ENCODE data around the gene TMEM120B.
A peak's percentile ranks its signal among the peaks of the same experiment; 100 is the strongest.

TMEM120B gene

DNA sequence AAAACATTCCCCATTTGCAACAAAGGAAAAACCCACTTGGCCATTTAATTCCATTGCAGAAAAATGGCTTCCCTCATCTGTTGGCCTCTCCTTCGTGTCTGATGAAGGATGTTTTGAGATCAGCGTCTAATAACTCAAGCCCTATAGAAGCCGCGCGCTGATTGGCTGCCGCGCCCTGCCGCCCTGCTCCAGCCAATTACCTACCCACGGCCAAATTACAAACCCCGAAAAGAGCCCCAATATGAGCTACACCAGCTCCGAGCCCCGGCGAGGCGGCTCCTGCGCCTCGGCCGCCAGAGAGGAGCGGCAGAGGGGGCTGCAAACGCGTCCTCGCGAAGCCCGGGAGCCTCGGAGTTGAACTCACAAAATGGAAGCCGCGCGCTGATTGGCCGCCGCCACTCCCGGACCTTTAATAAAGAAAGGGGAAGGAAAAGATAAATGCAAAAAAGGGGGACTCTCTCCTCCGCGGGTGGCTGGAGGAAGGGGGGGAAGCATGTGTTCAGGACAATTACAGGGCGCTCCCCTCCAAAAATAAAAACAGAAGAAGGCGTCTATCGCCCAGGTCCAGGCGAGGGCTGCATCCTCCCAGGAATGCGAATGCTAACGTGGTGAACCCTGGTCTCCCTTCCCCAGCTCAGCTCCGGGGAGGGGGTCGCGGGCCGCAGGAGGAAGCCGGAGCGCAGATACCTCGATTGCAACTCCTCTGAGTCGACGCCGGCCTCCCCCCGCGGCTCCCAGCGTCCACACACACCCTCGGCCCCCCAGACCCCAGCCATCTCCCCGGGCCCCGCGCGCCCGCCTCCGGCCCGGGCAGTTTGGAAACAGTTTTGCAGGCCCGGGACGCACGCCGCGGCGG, 90.5 kb downstream of the TMEM120B start:
- peak in 3 of 4 experiments; percentile 69 to 83 (median 80) for DNase-seq (ENCODE audit: low read depth in 4 of 4, low spot score in 1 of 4)

DNA sequence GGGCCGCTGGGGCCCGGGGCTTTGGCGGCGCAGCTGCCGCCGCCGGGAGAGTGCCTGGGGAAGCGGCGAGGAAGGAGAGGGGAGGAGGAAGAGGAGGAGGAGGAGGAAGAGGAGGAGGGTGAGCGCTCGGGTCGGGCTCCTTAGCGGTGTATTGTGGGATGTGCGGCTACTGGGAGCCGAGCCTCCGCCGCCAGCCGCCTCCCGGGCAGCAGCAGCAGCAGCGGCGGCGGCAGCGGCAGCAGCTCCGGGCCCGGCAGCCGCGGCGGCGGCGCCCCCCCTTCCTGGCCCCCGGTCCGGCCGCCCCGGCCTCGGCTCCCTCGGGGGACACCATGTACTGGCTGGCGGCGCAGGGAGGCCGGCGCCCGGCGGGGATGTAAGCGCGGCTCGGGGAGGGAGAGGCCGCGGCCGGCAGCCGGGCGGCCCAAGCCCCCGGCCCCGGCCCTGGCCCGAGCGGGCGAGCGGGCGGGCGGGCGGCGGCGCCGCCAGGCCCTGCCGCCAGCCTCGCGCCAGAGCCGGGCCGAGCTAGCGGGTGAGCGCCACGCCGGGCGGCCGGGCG, 91.4 kb downstream of the TMEM120B start, which contains the start of gene SETD1B:
TSS of gene SETD1B (plus strand) at position 149 of the 556 bp plus-strand sequence. CDS start 729 bp downstream, outside the sequence.
- DNase-seq (ENCODE audit: low read depth in 4 of 4, low spot score in 1 of 4), result no peak

DNA sequence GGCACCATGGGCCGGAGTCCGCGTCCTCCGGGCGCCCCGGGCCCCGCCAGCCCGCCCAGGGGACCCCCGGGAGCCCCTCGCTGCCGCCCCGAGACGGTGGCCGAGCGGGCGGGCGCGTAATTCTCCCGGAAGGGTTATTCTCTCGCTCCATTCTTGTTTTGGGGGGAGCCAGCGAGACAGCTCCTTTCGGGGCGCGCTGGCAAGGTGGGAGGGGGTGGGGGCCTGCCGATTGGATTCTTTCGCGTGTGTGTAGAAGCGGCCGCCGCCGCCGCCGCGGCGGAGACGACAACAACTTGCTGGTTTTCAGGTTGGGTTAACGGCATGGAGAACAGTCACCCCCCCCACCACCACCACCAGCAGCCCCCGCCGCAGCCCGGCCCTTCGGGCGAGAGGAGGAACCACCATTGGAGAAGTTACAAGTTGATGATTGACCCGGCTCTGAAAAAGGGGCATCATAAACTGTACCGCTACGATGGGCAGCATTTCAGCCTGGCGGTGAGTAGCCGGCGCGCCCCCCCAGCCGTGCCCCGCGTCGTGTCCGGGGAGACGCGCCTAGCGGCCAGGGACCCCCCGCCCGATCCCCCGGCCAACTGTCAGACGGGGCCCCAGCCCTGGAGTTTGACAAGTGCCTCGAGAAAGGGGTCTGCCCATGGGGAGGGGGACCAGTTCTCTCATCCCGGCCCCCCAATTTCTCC, 92.0 kb downstream of the TMEM120B start:
- DNase-seq (ENCODE audit: low read depth in 4 of 4, low spot score in 1 of 4), result no peak

DNA sequence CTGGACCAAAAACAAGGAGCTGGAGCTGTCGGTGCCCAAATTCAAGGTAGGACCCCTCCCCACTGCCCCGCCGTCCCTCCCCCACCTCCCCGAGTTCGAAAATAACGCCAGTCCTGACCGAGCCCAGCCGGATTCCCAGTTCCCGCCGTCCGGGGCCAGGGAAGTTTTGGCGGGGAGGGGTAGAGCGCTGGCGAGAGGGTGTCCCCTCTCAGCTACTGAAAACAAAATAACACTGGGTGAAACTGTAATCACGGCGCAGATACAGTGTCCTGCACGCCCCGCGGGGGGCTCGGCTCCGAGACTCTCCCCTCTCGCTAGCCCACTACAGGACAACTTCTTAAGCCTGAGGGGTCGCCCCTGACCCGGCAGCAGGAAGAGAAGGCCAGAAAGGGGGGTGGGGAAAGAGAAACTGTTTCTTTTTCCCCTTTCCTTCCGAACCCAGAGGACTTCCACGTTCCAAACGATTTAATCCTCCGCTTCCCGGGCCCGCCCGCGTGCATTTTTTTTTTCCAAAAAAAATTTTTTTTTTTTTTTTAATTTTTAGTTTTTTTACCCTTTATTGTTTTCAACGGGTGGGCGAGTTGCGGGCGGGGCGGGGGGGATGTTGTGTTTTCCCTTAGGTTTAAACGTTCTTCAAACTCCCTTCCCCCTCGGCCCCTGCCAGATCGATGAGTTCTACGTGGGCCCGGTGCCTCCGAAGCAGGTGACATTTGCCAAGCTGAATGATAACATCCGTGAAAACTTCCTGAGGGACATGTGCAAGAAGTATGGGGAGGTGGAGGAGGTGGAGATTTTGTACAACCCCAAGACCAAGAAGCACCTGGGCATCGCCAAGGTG, 92.8 kb downstream of the TMEM120B start:
- DNase-seq (ENCODE audit: low read depth in 4 of 4, low spot score in 1 of 4), result no peak

DNA sequence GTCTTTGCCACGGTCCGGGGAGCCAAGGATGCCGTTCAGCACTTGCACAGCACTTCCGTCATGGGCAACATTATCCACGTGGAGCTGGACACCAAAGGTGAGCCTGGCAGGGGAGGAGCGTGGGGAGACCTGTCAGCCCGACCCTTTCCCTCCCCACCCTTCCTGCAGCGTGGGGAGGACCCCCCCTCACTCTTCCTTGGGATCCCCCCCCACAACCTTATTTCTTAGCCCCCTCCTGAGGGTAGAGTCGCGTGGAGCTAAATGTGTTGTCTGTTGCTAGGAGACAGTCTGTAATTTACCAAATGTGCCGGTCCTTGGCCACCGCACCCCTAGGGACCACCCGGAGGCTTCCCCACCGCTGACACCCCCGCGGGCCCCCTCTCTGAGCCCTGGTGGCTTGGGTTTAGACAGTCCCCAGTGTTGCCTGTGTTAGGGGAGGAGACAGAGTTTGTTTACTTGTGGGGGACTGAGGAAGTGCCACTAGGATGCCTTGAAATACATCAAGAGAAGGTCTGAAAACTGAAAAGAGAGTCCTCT, 93.5 kb downstream of the TMEM120B start:
- DNase-seq (ENCODE audit: low read depth in 4 of 4, low spot score in 1 of 4), result no peak

DNA sequence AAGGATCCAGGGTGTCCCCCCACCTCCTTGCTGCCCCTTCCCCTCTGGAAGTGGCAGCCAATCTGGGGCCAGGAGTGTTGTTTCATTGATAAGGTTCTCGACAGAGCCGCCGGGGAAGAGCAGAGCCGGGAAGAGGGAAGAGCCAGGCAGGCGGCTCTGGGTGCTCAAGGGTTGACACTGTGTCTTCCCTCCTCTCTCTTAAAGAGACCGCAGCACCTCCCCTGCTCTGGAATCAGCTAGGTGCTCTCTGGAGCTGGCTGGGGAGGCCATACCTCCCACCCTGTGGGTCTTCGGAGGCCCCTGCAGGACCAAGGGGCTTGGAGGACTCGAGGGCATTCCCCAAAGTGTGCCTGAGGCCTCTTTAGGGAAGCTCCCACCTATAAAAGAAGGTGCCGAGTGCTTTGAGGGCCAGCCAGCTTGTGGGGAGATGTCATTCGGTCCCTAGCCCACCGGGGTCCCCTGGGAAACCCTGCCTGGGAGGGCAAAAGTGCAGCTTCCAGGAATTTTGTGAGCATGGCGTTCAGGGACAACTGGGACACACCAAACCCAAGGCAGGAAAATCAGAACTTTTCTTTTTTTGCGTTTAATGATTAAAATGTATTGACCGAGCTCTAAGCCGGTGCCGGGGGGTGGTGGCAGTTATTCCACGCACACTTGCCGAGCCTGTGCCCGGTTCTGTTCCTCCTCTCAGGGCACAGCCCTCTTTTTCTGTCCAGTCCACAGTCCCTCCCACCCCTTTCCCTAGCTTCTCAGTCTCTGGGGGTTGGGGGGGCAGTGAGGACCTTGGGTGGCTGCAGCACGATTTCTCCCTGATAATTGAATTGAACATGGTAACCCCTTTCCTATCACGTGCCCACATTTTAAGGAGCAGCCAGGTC, 94.2 kb downstream of the TMEM120B start:
- no peak for DNase-seq (ENCODE audit: low read depth in 4 of 4, low spot score in 1 of 4)

DNA sequence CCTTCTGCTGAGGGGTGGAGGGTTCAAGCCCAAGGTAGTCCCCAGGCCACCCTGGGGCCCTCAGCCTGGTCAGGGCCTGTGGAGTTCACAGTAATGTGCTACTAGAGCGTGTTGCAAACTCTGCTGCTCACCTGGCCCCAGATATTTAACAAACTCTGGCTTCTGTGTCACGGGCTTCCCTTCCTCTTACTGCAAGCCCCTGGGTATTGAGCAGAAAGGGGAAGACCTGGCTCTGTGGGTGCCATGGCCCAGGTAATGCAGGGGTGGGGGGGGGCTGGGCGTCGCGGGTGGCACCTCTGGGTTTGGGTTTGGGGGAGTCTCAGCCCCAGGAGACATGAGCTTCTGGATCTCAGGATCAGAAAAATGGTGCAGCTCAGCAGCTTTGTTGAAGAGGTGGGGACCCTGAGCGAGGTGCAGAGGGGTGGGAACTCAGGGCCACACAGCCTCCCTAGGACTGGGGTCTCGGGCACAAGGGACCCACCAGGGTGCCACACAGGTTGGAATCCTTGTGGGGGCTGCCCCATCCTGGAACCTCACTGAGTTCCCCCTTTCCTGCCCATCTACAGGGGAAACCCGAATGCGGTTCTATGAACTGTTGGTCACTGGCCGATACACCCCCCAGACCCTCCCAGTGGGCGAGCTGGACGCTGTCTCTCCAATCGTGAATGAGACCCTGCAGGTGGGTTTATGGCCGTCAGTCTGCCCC, 95.2 kb downstream of the TMEM120B start:
- DNase-seq (ENCODE audit: low read depth in 4 of 4, low spot score in 1 of 4), result no peak

DNA sequence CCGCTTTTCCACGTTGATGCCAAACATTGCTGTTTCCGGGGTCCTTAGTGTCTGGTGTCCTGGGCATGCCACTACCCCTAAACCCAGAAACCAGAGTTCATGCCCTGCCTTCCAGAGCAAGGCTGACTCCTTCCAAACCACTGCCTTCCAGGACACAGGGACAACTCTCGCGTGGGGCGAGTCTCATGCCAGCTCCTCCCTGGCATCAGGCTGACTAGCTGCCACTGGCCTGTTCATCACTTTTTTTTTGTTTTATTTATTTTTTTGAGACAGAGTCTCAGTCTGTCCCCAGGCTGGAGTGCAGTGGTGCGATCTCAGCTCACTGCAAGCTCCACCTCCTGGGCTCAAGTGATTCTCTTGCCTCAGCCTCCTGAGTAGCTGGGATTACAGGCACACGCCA, 96.1 kb downstream of the TMEM120B start:
- DNase-seq (ENCODE audit: low read depth in 4 of 4, low spot score in 1 of 4), result no peak

DNA sequence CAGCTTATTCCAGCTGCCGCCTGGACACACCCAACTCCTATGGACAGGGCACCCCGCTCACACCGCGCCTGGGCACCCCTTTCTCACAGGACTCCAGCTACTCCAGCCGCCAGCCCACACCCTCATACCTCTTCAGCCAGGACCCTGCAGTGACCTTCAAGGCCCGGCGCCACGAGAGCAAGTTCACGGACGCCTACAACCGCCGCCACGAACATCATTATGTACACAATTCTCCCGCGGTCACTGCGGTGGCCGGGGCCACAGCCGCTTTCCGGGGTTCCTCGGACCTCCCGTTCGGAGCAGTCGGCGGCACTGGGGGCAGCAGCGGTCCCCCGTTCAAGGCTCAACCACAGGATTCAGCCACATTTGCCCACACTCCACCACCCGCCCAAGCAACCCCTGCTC, 97.2 kb downstream of the TMEM120B start:
- DNase-seq (ENCODE audit: low read depth in 4 of 4, low spot score in 1 of 4), result no peak

DNA sequence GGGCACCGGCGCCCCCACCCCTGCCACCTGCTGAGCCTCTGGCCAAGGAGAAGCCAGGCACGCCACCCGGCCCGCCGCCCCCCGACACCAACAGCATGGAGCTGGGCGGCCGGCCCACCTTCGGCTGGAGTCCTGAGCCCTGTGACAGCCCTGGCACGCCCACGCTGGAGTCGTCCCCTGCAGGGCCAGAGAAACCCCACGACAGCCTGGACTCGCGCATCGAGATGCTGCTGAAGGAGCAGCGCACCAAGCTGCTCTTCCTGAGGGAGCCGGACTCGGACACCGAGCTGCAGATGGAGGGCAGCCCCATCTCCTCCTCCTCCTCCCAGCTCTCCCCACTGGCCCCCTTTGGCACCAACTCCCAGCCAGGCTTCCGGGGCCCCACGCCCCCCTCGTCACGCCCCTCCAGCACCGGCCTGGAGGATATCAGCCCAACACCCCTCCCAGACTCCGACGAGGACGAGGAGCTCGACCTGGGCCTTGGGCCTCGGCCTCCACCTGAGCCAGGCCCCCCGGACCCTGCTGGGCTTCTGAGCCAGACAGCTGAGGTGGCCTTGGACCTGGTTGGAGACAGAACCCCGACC, 97.8 kb downstream of the TMEM120B start:
- DNase-seq (ENCODE audit: low read depth in 4 of 4, low spot score in 1 of 4), result no peak

DNA sequence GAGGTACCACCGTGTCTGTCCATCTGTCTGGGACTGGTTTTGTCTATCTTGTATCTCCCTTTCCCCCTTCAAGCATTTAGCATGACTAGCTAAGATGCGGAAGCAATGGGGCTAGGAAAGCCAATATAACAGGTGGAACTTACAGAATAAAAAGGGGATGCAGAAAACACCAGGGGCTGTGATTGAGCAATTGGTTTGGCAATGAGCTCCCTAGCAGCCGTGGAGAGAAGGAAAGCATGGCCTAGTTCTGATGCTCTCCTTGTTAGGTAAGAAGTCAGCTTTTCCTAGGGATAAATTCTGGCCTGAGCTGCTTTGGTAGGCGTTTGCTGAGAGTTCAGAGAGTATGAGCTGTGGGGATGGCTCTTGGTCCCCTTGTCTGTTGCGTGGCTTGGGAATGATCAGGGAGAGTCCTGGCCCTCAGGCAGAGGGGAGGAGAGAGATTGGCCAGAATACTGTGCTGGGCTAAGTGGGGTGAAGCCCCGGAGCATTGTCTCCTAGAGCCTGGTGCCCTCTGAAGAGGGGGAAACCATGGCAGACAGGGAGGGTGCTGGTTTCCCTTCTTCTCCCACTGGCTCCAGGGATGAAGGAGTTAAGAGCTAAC, 98.4 kb downstream of the TMEM120B start:
- DNase-seq (ENCODE audit: low read depth in 4 of 4, low spot score in 1 of 4), result no peak

DNA sequence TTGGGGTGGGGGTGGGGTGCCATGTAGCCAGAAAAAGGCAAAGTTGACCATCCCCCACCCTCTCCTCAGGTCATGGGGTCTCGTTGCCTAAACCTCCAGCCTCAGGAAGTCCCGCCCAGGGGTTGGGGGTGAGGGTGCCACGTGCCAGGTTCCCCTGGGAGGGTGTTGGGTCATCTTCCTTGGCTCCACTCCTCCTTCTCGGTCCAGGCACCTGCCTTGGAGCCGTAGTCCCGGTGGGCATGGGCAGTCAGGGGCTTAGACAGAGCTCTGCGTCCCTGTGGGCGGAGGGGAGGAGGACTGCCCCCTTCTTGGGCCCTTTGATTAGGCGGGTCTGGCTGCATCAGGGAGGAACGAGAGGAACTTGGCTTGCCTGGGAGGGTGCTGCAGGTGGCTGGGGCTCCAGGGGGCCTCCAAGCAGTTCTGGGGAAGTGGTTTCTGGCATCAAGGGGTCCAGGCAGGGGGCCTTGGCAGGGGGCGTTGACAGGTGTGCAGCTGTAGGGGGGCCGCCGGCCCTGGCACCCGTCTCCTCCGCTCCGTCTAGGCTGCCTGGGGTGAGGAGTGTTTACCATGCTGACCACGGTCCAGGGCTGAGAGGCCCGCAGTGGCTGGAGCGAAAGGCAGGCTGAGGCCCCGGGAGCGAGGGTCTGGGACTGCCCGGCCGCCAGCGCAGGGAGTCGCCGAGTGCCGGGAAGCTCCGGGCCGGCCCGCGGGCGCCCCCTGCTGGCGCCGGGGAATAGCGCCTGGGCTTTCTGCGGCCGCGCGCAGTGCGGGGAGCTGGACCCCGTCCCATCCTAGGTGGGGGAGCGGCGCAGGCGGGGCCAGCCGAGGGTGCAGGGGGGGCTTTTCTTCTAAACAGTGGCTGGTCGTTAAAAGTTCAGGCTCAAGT, 99.1 kb downstream of the TMEM120B start:
- peak in 1 of 4 experiments; percentile 55 for DNase-seq (ENCODE audit: low read depth in 4 of 4, low spot score in 1 of 4)

DNA sequence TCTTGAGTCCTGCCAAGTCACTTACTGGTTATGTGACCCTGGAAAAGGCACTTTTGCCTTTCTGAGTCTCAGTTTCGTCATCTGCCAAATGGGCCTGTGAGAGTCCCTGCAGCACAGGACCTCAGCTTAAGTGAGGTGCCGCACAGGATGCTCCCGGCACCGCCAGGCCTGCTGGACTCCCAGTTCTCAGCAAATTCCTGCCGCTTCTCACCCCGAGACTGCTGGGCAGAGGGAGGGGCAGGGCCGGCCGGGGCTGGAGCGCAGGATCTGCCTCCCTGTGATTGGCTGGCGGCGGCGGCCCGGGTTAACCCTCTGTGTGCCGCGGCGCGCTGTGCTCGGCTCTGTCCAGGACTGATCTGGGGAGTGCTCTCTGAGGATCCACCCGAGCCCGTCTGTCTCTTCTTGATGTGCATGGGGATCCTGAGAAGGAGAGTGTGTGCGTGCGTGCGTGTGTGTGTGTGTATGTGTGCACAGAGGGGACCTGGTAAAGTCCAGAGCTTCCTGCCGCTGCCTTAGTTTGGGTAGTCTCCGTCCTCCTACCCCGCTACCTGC, 99.8 kb downstream of the TMEM120B start:
- DNase-seq (ENCODE audit: low read depth in 4 of 4, low spot score in 1 of 4), result no peak

DNA sequence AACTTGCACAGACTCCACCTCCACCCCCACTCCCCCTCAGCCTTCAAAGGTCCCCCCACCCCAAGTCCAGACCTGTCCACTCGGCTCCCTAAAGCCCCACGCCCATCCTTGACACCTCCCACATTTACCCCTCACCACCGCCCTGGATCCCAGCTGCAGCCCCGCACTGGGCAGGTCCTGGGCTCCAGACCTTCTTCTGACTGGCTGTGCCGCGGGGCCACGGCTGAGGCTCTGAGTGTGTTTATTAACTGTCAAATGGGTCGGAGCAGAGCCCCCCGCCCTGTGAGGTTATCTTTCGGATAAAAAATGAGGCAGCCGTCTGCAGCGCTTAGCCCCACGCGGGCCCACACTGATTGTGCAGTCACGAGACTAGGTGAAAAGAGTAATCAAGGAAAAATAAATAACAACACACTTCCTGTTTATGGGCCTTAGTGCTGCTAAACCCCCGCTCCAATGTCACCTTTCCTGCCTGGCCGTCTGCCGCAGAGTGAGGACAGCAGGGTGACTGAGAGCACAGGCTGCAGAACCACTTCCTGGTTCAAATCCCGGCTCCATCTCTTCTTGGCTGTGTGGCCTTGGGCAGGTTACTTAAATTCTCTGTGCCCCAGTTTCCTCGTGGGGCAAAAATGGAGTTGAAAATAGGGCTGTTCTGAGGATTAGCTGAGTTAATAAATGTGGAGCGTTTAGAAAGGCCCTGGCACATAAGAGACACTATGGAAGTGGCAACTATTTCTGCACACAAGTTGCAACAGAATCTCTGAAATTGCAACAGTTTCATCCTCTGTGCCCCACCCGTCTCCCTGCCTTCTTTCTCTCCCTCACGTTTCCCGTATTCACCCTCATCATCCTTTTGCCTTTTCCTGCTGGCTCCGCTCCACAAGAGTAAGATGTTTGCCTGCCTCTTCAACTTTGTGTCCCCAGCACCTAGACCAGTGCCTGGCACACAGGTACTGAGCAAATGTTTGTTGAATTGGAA, 100.7 kb downstream of the TMEM120B start:
- no peak for DNase-seq (ENCODE audit: low read depth in 4 of 4, low spot score in 1 of 4)

DNA sequence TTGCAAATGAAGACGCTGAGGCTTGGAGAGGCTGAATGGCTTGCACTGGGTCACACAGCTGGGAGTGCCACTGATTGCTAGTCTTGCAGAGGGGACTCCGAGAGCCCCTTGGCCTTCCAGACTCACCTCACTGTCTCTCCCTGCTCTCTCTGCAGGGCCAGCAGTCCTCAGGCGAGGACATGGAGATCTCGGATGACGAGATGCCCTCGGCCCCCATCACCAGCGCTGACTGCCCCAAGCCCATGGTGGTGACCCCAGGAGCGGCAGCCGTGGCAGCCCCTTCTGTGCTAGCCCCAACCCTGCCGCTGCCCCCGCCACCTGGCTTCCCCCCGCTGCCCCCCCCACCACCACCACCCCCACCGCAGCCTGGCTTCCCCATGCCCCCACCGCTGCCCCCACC, 101.4 kb downstream of the TMEM120B start:
- DNase-seq (ENCODE audit: low read depth in 4 of 4, low spot score in 1 of 4), result no peak

Measured in stimulated activated CD4-positive, alpha-beta T cell treated with anti-CD3 and anti-CD28 coated beads, Interleukin-1b, Interleukin-23, amount 100 ng/mL, for 24 hours (primary cell).